HG02571 (cell line): ENCODE measurements around the gene CIB4.

Experiments used
- ATAC-seq: cut with Tn5 transposase; IDR thresholded peaks from one replicate; pipeline ENCODE4 v1.9.1; 2021; ENCODE audit warnings: mild to moderate bottlenecking, moderate library complexity; ENCODE audit not compliant: unreplicated experiment

Gene CIB4

DNA sequence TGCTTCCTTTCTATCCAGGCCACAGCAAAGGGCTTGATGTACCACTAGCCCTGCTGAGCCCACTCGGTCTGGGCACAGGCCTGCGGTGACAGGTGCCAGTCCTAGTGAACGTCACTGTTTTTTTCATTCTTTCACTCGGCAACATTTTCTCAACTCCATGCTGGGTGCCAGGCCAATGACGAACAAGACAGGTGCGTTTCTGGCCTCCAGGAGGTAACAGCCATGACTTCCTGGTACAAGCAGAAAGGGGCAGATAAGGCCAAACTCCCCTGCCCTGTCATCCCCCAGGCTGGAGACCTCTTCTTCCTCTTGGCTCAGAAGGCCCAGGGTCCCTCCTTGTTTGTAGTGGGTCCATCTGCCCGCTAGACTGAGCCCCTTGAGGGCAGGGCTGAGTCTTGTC is 107.5 kb downstream of the CIB4 start:
- ATAC-seq, result no peak

DNA sequence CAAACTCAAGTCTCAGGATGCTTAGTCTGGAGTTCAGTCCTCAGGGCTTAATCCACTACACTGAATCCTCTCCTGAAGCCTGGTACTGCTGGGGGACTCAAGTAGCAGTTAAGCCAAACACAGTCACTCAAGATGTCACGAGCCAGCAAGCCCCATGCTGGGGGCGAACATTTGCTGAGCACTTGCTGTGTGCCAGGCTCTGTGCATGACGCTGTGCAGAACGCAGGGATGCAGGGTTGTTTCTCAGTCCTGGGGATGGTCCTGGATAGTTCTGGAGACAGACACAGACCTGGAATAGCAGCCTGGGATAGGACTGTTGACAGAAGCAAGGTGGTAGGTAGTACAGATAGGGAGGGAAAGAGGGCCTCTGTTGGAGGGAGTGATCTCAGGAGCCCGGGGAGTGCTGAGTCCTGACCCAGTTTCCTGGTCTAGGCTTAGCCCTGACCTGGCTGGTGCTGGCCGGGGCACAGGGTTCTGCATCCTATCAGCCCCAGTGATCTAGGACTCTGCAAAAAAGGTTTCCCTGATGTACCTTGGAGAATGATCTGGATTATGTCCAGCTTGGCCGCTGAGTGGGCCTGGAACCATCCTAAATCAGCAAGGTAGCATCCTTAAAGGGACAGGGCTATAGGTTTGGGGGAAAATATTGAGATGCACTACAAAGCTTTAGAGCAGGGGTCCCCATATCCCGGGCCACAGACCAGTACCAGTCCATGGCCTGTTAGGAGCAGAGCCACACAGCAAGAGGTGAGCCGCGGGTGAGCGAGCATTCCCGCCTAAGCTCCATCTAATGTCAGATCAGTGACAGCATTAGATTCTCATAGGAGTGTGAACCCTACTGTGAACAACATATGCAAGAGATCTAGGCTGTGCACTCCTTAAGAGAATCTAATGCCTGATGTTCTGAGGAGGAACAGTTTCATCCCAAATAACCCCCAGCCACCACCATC is 108.6 kb downstream of the CIB4 start:
- no peak for ATAC-seq
